Measurements from ENCODE around the gene SUCLA2.

Gene SUCLA2

DNA sequence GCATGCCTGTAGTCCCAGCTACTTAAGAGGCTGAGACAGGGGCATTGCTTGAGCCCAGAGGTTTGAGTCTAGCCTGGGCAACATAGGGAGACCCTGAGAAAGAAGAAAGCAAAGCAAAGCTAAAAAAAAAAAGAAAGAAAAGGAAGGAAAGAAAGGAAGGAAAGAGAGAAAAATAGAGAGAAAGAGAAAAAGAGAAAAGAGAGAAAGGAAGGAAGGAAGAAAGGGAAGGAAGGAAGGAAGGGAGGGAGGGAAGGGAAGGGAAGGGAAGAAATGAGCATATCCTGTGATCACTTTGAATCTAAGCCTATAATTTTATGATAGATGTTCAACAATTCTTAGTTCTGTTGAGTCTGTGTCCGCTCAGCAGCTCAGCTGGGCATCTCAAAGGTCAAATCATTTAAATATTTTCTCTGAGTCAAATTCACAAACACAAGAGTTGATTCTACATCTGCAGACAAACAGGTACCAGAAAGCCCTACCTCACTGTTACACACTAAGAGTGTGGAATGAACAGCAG, 70.4 kb downstream of the SUCLA2 start:
- in situ Hi-C loops (cut with HindIII; ENCODE audit: low pct_ligation_motif_present, low pct_unique_long_range_greater_than_20kb, low sequenced_read_pairs): no loop called here
- DNase-seq: no peak

GRCh38 chr13:47929156-47929555, 71.9 kb downstream of the SUCLA2 start:
- in situ Hi-C loops (cut with HindIII; ENCODE audit: low pct_ligation_motif_present, low pct_unique_long_range_greater_than_20kb, low sequenced_read_pairs): no loop called here
- DNase-seq: no peak

GRCh38 chr13:47917022-47917574, 84.0 kb downstream of the SUCLA2 start:
- no peak for DNase-seq
- in situ Hi-C loops (cut with HindIII; ENCODE audit: low pct_ligation_motif_present, low pct_unique_long_range_greater_than_20kb, low sequenced_read_pairs): no loop called here

DNA sequence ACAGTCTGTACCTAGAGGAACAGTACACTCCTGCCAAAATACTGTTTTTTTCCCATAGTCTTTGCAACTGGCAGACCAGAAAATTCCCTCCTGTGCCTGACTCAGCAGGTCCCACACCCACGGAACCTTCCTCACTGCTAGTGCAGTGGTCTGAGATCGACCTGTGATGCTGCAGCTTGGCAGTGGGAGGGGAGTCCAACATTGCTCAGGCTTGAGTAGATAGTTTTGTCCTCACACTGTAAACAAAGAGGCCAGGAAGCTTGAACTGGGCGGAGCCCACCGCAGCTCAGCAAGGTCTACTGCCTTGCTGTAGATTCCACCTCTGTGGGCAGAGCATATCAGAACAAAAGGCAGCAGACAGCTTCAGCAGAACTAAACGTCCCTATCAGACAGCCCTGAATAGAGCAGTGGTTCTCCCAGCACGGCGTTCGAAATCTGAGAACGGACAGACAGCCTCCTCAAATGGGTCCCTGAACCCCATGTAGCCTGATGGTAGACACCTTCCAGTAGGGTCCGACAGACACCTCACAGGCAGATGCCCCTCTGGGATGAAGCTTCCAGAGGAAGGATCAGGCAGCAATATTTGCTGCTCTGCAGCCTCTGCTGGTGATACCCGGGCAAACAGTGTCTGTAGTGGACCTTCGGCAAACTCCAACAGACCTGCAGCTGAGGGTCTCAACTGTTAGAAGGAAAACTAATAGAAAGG, 92.7 kb downstream of the SUCLA2 start:
- in situ Hi-C loops (cut with HindIII; ENCODE audit: low pct_ligation_motif_present, low pct_unique_long_range_greater_than_20kb, low sequenced_read_pairs): no loop called here
- no peak for DNase-seq

DNA sequence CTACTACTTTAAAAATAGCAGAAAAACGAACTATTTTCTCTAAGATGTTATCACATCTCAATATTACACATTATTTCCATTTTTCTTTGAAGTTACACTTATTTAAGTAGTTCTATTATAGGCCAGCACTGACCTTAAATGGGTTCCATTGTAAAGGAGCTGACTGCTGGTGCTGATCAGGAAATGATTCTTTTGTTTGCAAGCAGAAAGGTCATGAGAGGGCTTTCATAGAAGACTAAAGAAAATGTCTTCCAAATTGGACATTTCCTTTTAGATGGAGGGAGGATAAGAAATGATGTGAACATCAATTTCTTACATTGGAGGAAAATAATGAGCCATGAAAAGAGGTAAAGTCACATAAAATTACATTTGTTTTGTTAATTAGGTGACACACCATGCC, 96.2 kb downstream of the SUCLA2 start:
- no peak for DNase-seq
- in situ Hi-C loops (cut with HindIII; ENCODE audit: low pct_ligation_motif_present, low pct_unique_long_range_greater_than_20kb, low sequenced_read_pairs): no loop called here

- DNase-seq: peak; percentile 64
Observed at GRCh38 chr13:47904241-47904640, 96.8 kb downstream of the SUCLA2 start.

GRCh38 chr13:47903836-47904235, 97.2 kb downstream of the SUCLA2 start:
- peak; percentile 24 for DNase-seq
- in situ Hi-C loops (cut with HindIII; ENCODE audit: low pct_ligation_motif_present, low pct_unique_long_range_greater_than_20kb, low sequenced_read_pairs): no loop called here

More at GRCh38 chr13:47904241-47904640, 96.8 kb downstream of the SUCLA2 start:
- in situ Hi-C loops (cut with HindIII; ENCODE audit: low pct_ligation_motif_present, low pct_unique_long_range_greater_than_20kb, low sequenced_read_pairs): no loop called here

- in situ Hi-C loops (cut with HindIII; ENCODE audit: low pct_ligation_motif_present, low pct_unique_long_range_greater_than_20kb, low sequenced_read_pairs): no loop called here
- no peak for DNase-seq
Observed at GRCh38 chr13:47901441-47901840, 99.6 kb downstream of the SUCLA2 start.

DNA sequence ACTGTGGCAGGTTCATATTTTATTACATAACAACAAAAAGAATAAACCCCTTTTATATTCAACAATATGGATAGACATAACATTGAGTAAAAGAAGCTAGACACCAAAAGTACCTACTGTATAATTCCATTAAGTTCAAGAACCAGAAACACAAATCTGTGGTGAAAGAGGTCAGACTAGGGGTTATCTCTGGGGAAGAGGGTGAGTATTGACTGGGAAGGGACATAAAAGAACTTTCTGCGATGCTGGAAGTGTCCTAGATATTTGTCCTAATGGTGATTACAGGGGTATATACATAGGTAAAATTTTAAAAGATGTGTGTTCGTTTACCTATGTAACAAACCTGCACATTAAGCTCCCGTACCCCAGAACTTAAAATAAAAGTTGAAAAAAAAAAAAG, 103.0 kb downstream of the SUCLA2 start:
- in situ Hi-C loops (cut with HindIII; ENCODE audit: low pct_ligation_motif_present, low pct_unique_long_range_greater_than_20kb, low sequenced_read_pairs): no loop called here
- DNase-seq: no peak

- DNase-seq: no peak
- in situ Hi-C loops (cut with HindIII; ENCODE audit: low pct_ligation_motif_present, low pct_unique_long_range_greater_than_20kb, low sequenced_read_pairs): no loop called here
Observed at GRCh38 chr13:47897411-47898050, 103.5 kb downstream of the SUCLA2 start.

- in situ Hi-C loops (cut with HindIII; ENCODE audit: low pct_ligation_motif_present, low pct_unique_long_range_greater_than_20kb, low sequenced_read_pairs): no loop called here
Observed at GRCh38 chr13:47896546-47896945, 104.5 kb downstream of the SUCLA2 start.

DNA sequence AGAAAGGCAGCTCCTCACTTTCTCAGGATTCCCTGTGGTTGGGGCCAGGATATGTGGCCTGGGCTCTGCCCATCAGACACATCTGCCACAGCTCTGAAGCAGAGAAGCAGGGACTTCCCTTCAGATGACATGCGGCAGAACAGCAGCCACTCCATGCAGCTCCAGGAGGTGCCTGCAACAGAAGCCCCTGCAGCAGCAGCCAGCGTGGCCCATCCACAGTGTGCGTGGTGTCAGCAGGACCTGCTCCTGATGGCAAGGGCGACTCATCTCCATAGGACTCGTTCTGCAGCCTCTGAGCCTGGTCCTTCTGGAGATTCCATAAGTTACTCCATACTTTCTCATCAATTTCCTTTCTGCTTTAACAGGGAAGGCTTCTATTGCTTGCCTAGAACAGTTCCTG, 105.0 kb downstream of the SUCLA2 start:
- in situ Hi-C loops (cut with HindIII; ENCODE audit: low pct_ligation_motif_present, low pct_unique_long_range_greater_than_20kb, low sequenced_read_pairs): no loop called here
- DNase-seq: no peak

More at GRCh38 chr13:47896546-47896945, 104.5 kb downstream of the SUCLA2 start:
- no peak for DNase-seq

- in situ Hi-C loops (cut with HindIII; ENCODE audit: low pct_ligation_motif_present, low pct_unique_long_range_greater_than_20kb, low sequenced_read_pairs): no loop called here
- no peak for DNase-seq
Observed at GRCh38 chr13:47893527-47893926, 107.5 kb downstream of the SUCLA2 start.
